C4-2B (cell line): ENCODE results near the gene HNRNPA2B1.
"Not testable (repeated sequence)": the region's sequence is repeated elsewhere in the genome, so short reads cannot be mapped to it uniquely, and the experiment has no call there.

Experiments
- H3K27ac ChIP-seq: fragments of 450-650 bp; 2 replicates; pipeline ENCODE4 v1.5.1; 2017
- CTCF ChIP-seq: fragments of 450-650 bp; conservative IDR thresholded peaks from 2 replicates; pipeline ENCODE4 v1.5.1; 2017; ENCODE audit warnings: mild to moderate bottlenecking
- ZFX ChIP-seq: fragments of 450-650 bp; IDR thresholded peaks from 2 replicates; pipeline ENCODE4 v1.6.1; 2017

Gene HNRNPA2B1

GRCh38 chr7:26181474-26182227, 18.9 kb downstream of the HNRNPA2B1 start:
- no peak for TF ChIP-seq ZFX
- no peak for TF ChIP-seq CTCF
- no peak overlapping the region for H3K27ac ChIP-seq

- TF ChIP-seq CTCF: no peak
- TF ChIP-seq ZFX: no peak
- no peak overlapping the region for H3K27ac ChIP-seq
These were observed 19.8 kb downstream of the HNRNPA2B1 start for GRCh38 chr7:26180792-26181198.

- no peak overlapping the region for H3K27ac ChIP-seq
- TF ChIP-seq ZFX: no peak
- no peak for TF ChIP-seq CTCF
These were observed 20.6 kb downstream of the HNRNPA2B1 start for GRCh38 chr7:26179826-26180497.

- TF ChIP-seq CTCF (no peak), ZFX (no peak)
- H3K27ac ChIP-seq: no peak overlapping the region
These were observed 21.1 kb downstream of the HNRNPA2B1 start for GRCh38 chr7:26179422-26179821.

GRCh38 chr7:26178272-26178960, 22.1 kb downstream of the HNRNPA2B1 start:
- H3K27ac ChIP-seq: no peak overlapping the region
- TF ChIP-seq ZFX (no peak), CTCF (no peak)

- not testable (repeated sequence) for H3K27ac ChIP-seq
These were observed 23.3 kb downstream of the HNRNPA2B1 start for GRCh38 chr7:26177269-26177668.

- H3K27ac ChIP-seq: not testable (repeated sequence)
These were observed 23.9 kb downstream of the HNRNPA2B1 start for GRCh38 chr7:26176696-26177095.

GRCh38 chr7:26175903-26176302, 24.6 kb downstream of the HNRNPA2B1 start:
- not testable (repeated sequence) for H3K27ac ChIP-seq

- TF ChIP-seq ZFX (no peak), CTCF (no peak)
These were observed 28.5 kb downstream of the HNRNPA2B1 start for GRCh38 chr7:26172048-26172447.

More at GRCh38 chr7:26172048-26172447, 28.5 kb downstream of the HNRNPA2B1 start:
- H3K27ac ChIP-seq: no peak overlapping the region
